Measurements from ENCODE around the gene NBEA. TPM values are rescaled to one million over a fixed set of nuclear protein-coding genes. Genes with fewer than 3 reads are reported as not detected.

Gene NBEA
- total RNA-seq, 1 donor: 4.0 TPM

DNA sequence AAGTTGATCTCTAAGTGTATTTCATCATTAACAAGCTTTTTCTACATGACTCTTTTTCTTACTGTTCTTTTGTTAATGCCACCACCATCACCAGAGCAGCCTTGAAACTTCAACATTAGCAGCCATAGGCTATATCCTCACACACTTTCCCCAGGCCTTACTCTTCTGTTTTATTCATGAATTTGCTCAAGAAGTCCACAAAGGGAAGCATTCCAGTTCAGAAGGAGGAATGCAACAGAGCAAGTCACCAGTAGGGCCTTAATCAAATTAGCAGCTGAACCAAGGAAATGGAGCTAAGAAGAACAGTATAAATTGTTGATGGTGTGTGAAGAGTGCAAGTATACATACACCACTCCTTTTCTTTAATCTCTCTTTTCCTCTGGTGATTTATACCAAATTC lies 223.1 kb downstream of the NBEA start:
- TF ChIP-seq CTCF (IDR thresholded peaks at IDR 0.05; ENCODE audit: extremely low read depth, low read depth, low read length): no peak
- Histone ChIP-seq H4K20me1 (ENCODE audit: insufficient read depth, low read length) (no peaks in the 10 kb centered on the region), H3K27ac (ENCODE audit: low read depth, low read length) (no peak overlapping the region), H3K4me3 (ENCODE audit: insufficient read depth, low read length) (no peak overlapping the region), H3K36me3 (ENCODE audit: insufficient read depth, low read length) (no peaks in the 10 kb centered on the region), H2AFZ (ENCODE audit: low read length) (no peak overlapping the region), H3K4me2 (ENCODE audit: insufficient read depth, low read length) (no peak overlapping the region), H3K9me3 (ENCODE audit: low read depth, low read length) (no peaks in the 10 kb centered on the region), H3K79me2 (ENCODE audit: insufficient read depth, low read length) (no peaks in the 10 kb centered on the region), H3K27me3 (ENCODE audit: insufficient read depth, low read length) (no peaks in the 10 kb centered on the region), H3K4me1 (ENCODE audit: insufficient read depth, low read length) (no peaks in the 10 kb centered on the region)
- no peak for DNase-seq (ENCODE audit: insufficient read length, low spot score, missing footprints)

DNA sequence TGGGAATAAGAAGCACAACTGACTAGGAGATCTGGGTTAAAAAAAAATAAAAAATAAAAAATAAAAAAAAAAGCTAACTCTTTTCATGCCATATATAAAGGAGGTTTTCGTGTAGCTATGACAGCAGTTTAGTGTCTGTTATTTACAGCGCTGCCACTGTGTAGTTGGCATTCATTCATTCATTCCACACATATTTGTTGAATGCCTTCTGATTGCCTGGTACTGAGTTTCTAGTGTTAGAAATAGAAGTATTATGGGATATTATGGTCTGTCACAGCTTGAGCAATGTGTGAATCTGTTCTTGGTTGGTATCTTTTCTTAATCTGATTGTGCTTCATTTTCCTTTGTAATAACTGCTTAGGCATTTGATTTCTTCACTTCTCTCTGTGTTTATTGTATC lies 237.4 kb downstream of the NBEA start:
- no peak overlapping the region for H3K4me3 ChIP-seq (ENCODE audit: insufficient read depth, low read length)
- no peaks in the 10 kb centered on the region for H3K27me3 ChIP-seq (ENCODE audit: insufficient read depth, low read length)
- H3K4me1 ChIP-seq (ENCODE audit: insufficient read depth, low read length): peaks cover 7% of the 10 kb centered on the region
- H2AFZ ChIP-seq (ENCODE audit: low read length): no peak overlapping the region
- no peak for DNase-seq (ENCODE audit: insufficient read length, low spot score, missing footprints)
- H3K79me2 ChIP-seq (ENCODE audit: insufficient read depth, low read length): no peaks in the 10 kb centered on the region
- H3K27ac ChIP-seq (ENCODE audit: low read depth, low read length): no peak overlapping the region
- no peak for TF ChIP-seq CTCF (IDR thresholded peaks at IDR 0.05; ENCODE audit: extremely low read depth, low read depth, low read length)
- H4K20me1 ChIP-seq (ENCODE audit: insufficient read depth, low read length): no peaks in the 10 kb centered on the region
- no peak overlapping the region for H3K4me2 ChIP-seq (ENCODE audit: insufficient read depth, low read length)
- no peaks in the 10 kb centered on the region for H3K36me3 ChIP-seq (ENCODE audit: insufficient read depth, low read length)
- no peaks in the 10 kb centered on the region for H3K9me3 ChIP-seq (ENCODE audit: low read depth, low read length)

DNA sequence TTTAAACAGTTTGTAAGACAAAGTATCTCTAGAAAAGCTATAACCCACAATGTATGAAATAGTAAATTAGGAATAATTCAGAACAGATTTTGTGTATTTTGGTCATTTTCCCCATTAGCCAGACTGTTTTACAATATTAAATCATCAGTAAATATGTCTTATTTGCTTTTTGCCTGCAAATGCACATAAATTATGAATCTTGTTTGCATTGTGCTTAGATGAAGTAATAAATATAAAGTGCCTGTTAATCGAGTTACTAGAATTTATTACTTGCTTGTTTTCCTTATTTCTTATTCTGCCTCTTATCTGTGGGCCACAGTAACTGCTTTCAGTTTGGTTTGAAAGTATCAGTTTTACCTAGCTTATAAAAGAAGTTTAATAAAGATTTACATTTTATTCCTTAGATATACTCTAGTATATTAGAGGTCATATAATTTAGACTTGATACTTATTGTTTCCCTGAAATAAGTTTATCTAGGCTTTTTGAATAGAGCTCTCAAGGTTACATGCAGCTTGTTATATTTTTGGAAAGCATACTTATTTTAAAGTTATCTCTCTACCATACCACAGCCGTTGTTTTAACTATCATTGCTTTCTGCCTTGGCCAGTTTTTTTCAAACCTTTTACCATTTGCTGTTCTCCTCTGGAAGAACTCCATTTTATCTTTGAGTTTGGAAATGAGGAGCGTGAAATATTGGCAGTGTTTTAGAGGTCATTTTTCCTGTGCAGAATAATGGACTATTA lies 238.0 kb downstream of the NBEA start:
- no peak overlapping the region for H3K27ac ChIP-seq (ENCODE audit: low read depth, low read length)
- H3K4me2 ChIP-seq (ENCODE audit: insufficient read depth, low read length): no peak overlapping the region

More for the DNA sequence above, 238.0 kb downstream of the NBEA start:
- Histone ChIP-seq H3K27me3 (ENCODE audit: insufficient read depth, low read length) (no peaks in the 10 kb centered on the region), H4K20me1 (ENCODE audit: insufficient read depth, low read length) (no peaks in the 10 kb centered on the region), H3K9me3 (ENCODE audit: low read depth, low read length) (no peaks in the 10 kb centered on the region), H3K79me2 (ENCODE audit: insufficient read depth, low read length) (no peaks in the 10 kb centered on the region), H2AFZ (ENCODE audit: low read length) (no peak overlapping the region), H3K36me3 (ENCODE audit: insufficient read depth, low read length) (no peaks in the 10 kb centered on the region), H3K4me1 (ENCODE audit: insufficient read depth, low read length) (peaks cover 7% of the 10 kb centered on the region), H3K4me3 (ENCODE audit: insufficient read depth, low read length) (no peak overlapping the region)
- DNase-seq (ENCODE audit: insufficient read length, low spot score, missing footprints): no peak
- no peak for TF ChIP-seq CTCF (IDR thresholded peaks at IDR 0.05; ENCODE audit: extremely low read depth, low read depth, low read length)
